Glomerular endothelial cell (primary cell): ENCODE results near the gene HERPUD1. TPM values are rescaled to one million over a fixed set of nuclear protein-coding genes. Genes with fewer than 3 reads are reported as not detected.
A peak's percentile ranks its signal among the peaks of the same experiment; 100 is the strongest.
"Not testable (repeated sequence)": the region's sequence is repeated elsewhere in the genome, so short reads cannot be mapped to it uniquely, and the experiment has no call there.

Experiments
- DNase-seq: peaks from one replicate; pipeline ENCODE4 v3.0.0-alpha.2; 2011; ENCODE audit warnings: low read depth, low spot score; ENCODE audit errors: extremely low read depth
- total RNA-seq: library from RNA; depleted of rRNA; stranded (reverse); fragments of >200 nt; gene quantifications from 2 replicates; pipeline ENCODE4 v1.2.3, GENCODE V29; 2015

The HERPUD1 gene
- total RNA-seq, result 51.7 and 83.3 TPM in 2 replicates

GRCh38 chr16:56931892-56932720, at the start of gene HERPUD1:
HERPUD1 (plus strand) TSS chr16:56932142; CDS start chr16:56932245, 103 bp downstream.
- DNase-seq, result peak; percentile 75

GRCh38 chr16:56883586-56883985, 48.4 kb upstream of the HERPUD1 start:
- no peak for DNase-seq

- no peak for DNase-seq
Measured at GRCh38 chr16:56884026-56884582, 47.8 kb upstream of the HERPUD1 start.

- DNase-seq, result not testable (repeated sequence)
Measured at GRCh38 chr16:56884929-56885328, 47.0 kb upstream of the HERPUD1 start.

GRCh38 chr16:56885446-56886162, 46.3 kb upstream of the HERPUD1 start:
- DNase-seq, result no peak

GRCh38 chr16:56886296-56886695, 45.6 kb upstream of the HERPUD1 start:
- no peak for DNase-seq

- DNase-seq, result no peak
Measured at GRCh38 chr16:56886826-56887225, 45.1 kb upstream of the HERPUD1 start.

GRCh38 chr16:56888806-56889205, 43.1 kb upstream of the HERPUD1 start:
- DNase-seq, result no peak

- DNase-seq, result no peak
Measured at GRCh38 chr16:56889206-56889605, 42.7 kb upstream of the HERPUD1 start.

GRCh38 chr16:56891685-56892084, 40.3 kb upstream of the HERPUD1 start:
- DNase-seq, result no peak

GRCh38 chr16:56892705-56893104, 39.2 kb upstream of the HERPUD1 start:
- DNase-seq, result no peak

GRCh38 chr16:56894331-56894917, 37.5 kb upstream of the HERPUD1 start:
- DNase-seq, result no peak

GRCh38 chr16:56895813-56896212, 36.1 kb upstream of the HERPUD1 start:
- DNase-seq, result no peak

- DNase-seq, result no peak
Measured at GRCh38 chr16:56896244-56896643, 35.7 kb upstream of the HERPUD1 start.

- DNase-seq, result no peak
Measured at GRCh38 chr16:56897026-56897799, 34.7 kb upstream of the HERPUD1 start.

GRCh38 chr16:56898847-56899246, 33.1 kb upstream of the HERPUD1 start:
- DNase-seq, result no peak

GRCh38 chr16:56903866-56904265, 28.1 kb upstream of the HERPUD1 start:
- no peak for DNase-seq

GRCh38 chr16:56907401-56907800, 24.5 kb upstream of the HERPUD1 start:
- no peak for DNase-seq

- no peak for DNase-seq
Measured at GRCh38 chr16:56909527-56909979, 22.4 kb upstream of the HERPUD1 start.

GRCh38 chr16:56910112-56910511, 21.8 kb upstream of the HERPUD1 start:
- no peak for DNase-seq
